ENCODE data around the gene WNT1.

The WNT1 gene

GRCh38 chr12:48995086-48995879 lies 17.2 kb downstream of the WNT1 start:
- TF ChIP-seq EZH2phosphoT487 (IDR thresholded peaks at IDR 0.05; ENCODE audit: low read length) (no peak), EZH2 (optimal IDR thresholded peaks at IDR 0.05; ENCODE audit: low read depth, low read length) (no peak), CTCF (IDR thresholded peaks at IDR 0.05; ENCODE audit: low read length) (peak; percentile 76)
- H3K79me2 ChIP-seq (ENCODE audit: low read length) = no peaks in the 10 kb centered on the region
- H3K9me2 ChIP-seq (replicated peaks; ENCODE audit: insufficient read depth, low read length) = no peaks in the 10 kb centered on the region
- H2AFZ ChIP-seq (ENCODE audit: low read length) = 0 out of 2 replicates have a peak overlapping the region, but pooled peaks have one; percentile 28
- peak; percentile 44 for DNase-seq
- peaks cover 21% of the 10 kb centered on the region for H3K27me3 ChIP-seq (replicated peaks; ENCODE audit: insufficient read depth, low read length)
- peak overlapping the region; percentile 18; the same call in 1 of the 2 replicates for H3K4me3 ChIP-seq (ENCODE audit: low read length)
- peak overlapping the region; percentile 67 for H3K4me2 ChIP-seq (ENCODE audit: low read depth, low read length)
- no peaks in the 10 kb centered on the region for H3K36me3 ChIP-seq (replicated peaks; ENCODE audit: insufficient read depth, low read length)
- no peak overlapping the region for H3K9ac ChIP-seq (ENCODE audit: low read length)
- H3K9me3 ChIP-seq (replicated peaks; ENCODE audit: insufficient read depth, low read length) = no peaks in the 10 kb centered on the region
- H3K27ac ChIP-seq (ENCODE audit: low read length) = no peak overlapping the region
- H4K20me1 ChIP-seq (ENCODE audit: insufficient read depth, low read length) = no peaks in the 10 kb centered on the region
- H3F3A ChIP-seq (ENCODE audit: insufficient read depth, low read length) = peaks cover 13% of the 10 kb centered on the region; the same call in 1 of the 2 replicates
- H3K4me1 ChIP-seq (ENCODE audit: low read length) = peaks cover 5% of the 10 kb centered on the region

- H4K20me1 ChIP-seq (ENCODE audit: insufficient read depth, low read length) = no peaks in the 10 kb centered on the region
- H3K36me3 ChIP-seq (replicated peaks; ENCODE audit: insufficient read depth, low read length) = no peaks in the 10 kb centered on the region
- H3K4me2 ChIP-seq (ENCODE audit: low read depth, low read length) = peak overlapping the region; percentile 79
- no peaks in the 10 kb centered on the region for H3K79me2 ChIP-seq (ENCODE audit: low read length)
- peaks cover 13% of the 10 kb centered on the region; the same call in 1 of the 2 replicates for H3F3A ChIP-seq (ENCODE audit: insufficient read depth, low read length)
- H3K27ac ChIP-seq (ENCODE audit: low read length) = no peak overlapping the region
- peaks cover 21% of the 10 kb centered on the region for H3K27me3 ChIP-seq (replicated peaks; ENCODE audit: insufficient read depth, low read length)
- peak overlapping the region; percentile 40 for H3K4me3 ChIP-seq (ENCODE audit: low read length)
- H3K9me3 ChIP-seq (replicated peaks; ENCODE audit: insufficient read depth, low read length) = no peaks in the 10 kb centered on the region
- DNase-seq = peak; percentile 59
- TF ChIP-seq CTCF (IDR thresholded peaks at IDR 0.05; ENCODE audit: low read length) (peak; percentile 62), EZH2phosphoT487 (IDR thresholded peaks at IDR 0.05; ENCODE audit: low read length) (no peak), EZH2 (optimal IDR thresholded peaks at IDR 0.05; ENCODE audit: low read depth, low read length) (no peak)
- peaks cover 8% of the 10 kb centered on the region for H3K4me1 ChIP-seq (ENCODE audit: low read length)
- H2AFZ ChIP-seq (ENCODE audit: low read length) = peak overlapping the region; percentile 46; the same call in 1 of the 2 replicates
- H3K9ac ChIP-seq (ENCODE audit: low read length) = no peak overlapping the region
- H3K9me2 ChIP-seq (replicated peaks; ENCODE audit: insufficient read depth, low read length) = no peaks in the 10 kb centered on the region
Observed at GRCh38 chr12:48996794-48997718, 18.9 kb downstream of the WNT1 start.

- H3K4me3 ChIP-seq (ENCODE audit: low read length) = peak overlapping the region; percentile 68
- peak; percentile 44 for DNase-seq
- no peaks in the 10 kb centered on the region for H3K79me2 ChIP-seq (ENCODE audit: low read length)
- no peaks in the 10 kb centered on the region for H3K9me3 ChIP-seq (replicated peaks; ENCODE audit: insufficient read depth, low read length)
- H3K27ac ChIP-seq (ENCODE audit: low read length) = no peak overlapping the region
- H4K20me1 ChIP-seq (ENCODE audit: insufficient read depth, low read length) = no peaks in the 10 kb centered on the region
- H3K9me2 ChIP-seq (replicated peaks; ENCODE audit: insufficient read depth, low read length) = no peaks in the 10 kb centered on the region
- peak overlapping the region; percentile 91 for H3K4me2 ChIP-seq (ENCODE audit: low read depth, low read length)
- peaks cover 13% of the 10 kb centered on the region; the same call in 1 of the 2 replicates for H3F3A ChIP-seq (ENCODE audit: insufficient read depth, low read length)
- TF ChIP-seq CTCF (IDR thresholded peaks at IDR 0.05; ENCODE audit: low read length) = no peak
- TF ChIP-seq EZH2phosphoT487 (IDR thresholded peaks at IDR 0.05; ENCODE audit: low read length) = no peak
- TF ChIP-seq EZH2 (optimal IDR thresholded peaks at IDR 0.05; ENCODE audit: low read depth, low read length) = no peak
- peaks cover 21% of the 10 kb centered on the region for H3K27me3 ChIP-seq (replicated peaks; ENCODE audit: insufficient read depth, low read length)
- peak overlapping the region; percentile 86 for H2AFZ ChIP-seq (ENCODE audit: low read length)
- peaks cover 8% of the 10 kb centered on the region for H3K4me1 ChIP-seq (ENCODE audit: low read length)
- H3K9ac ChIP-seq (ENCODE audit: low read length) = peak overlapping the region; percentile 41; the same call in 1 of the 2 replicates
- no peaks in the 10 kb centered on the region for H3K36me3 ChIP-seq (replicated peaks; ENCODE audit: insufficient read depth, low read length)
Observed at GRCh38 chr12:48997719-48998496, 19.8 kb downstream of the WNT1 start.
